ENCODE results near the gene GPR119.

GRCh38 chrX:130347321-130347720, 38.2 kb downstream of the GPR119 start:
- no peak for TF ChIP-seq EZH2 (IDR thresholded peaks at IDR 0.05; ENCODE audit: insufficient read depth, poor library complexity, severe bottlenecking)
- no peak for TF ChIP-seq EZH2phosphoT487 (IDR thresholded peaks at IDR 0.05; ENCODE audit: insufficient read depth, low read depth)

Measured in GM23248 (cell line).